T-helper 9 cell (primary cell): ENCODE results near the gene AHRR.

Experiments
- DNase-seq: peaks from one replicate; pipeline ENCODE4 v3.0.0-alpha.2; 2020

The AHRR gene

GRCh38 chr5:321726-322251, 275 bp downstream of the AHRR start:
- no peak for DNase-seq

GRCh38 chr5:322281-322941, 897 bp downstream of the AHRR start:
- DNase-seq: no peak

- DNase-seq: no peak
Observed at GRCh38 chr5:322942-323879, 1.7 kb downstream of the AHRR start.

GRCh38 chr5:324736-325612, 3.5 kb downstream of the AHRR start:
- no peak for DNase-seq

- no peak for DNase-seq
Observed at GRCh38 chr5:326109-326508, 4.6 kb downstream of the AHRR start.

GRCh38 chr5:329121-329735, 7.7 kb downstream of the AHRR start:
- no peak for DNase-seq

GRCh38 chr5:329768-330167, 8.3 kb downstream of the AHRR start:
- DNase-seq: no peak

- no peak for DNase-seq
Observed at GRCh38 chr5:332843-333242, 11.3 kb downstream of the AHRR start.

- DNase-seq: no peak
Observed at GRCh38 chr5:333945-334344, 12.4 kb downstream of the AHRR start.

- DNase-seq: no peak
Observed at GRCh38 chr5:334903-335739, 13.6 kb downstream of the AHRR start.

- DNase-seq: no peak
Observed at GRCh38 chr5:335740-336038, 14.2 kb downstream of the AHRR start.

GRCh38 chr5:337563-338130, 16.1 kb downstream of the AHRR start:
- DNase-seq: no peak

GRCh38 chr5:342501-343460, 21.3 kb downstream of the AHRR start:
- no peak for DNase-seq

- DNase-seq: no peak
Observed at GRCh38 chr5:343461-344401, 22.2 kb downstream of the AHRR start.

- DNase-seq: no peak
Observed at GRCh38 chr5:344668-345067, 23.2 kb downstream of the AHRR start.

- DNase-seq: no peak
Observed at GRCh38 chr5:345404-346195, 24.1 kb downstream of the AHRR start.

GRCh38 chr5:346229-346935, 24.9 kb downstream of the AHRR start:
- no peak for DNase-seq
